HepG2 (cell line): ENCODE measurements around the gene PKM. TPM values are rescaled to one million over a fixed set of nuclear protein-coding genes. Genes with fewer than 3 reads are reported as not detected.
A peak's percentile ranks its signal among the peaks of the same experiment; 100 is the strongest.

Experiments used
- DNMT1 ChIP-seq: sonication (generic); formaldehyde crosslinking; IDR thresholded peaks from 2 replicates; pipeline ENCODE4 v1.5.1; 2020; ENCODE audit warnings: mild to moderate bottlenecking, missing genetic modification reagents
- EEA1 ChIP-seq: sonication (generic); formaldehyde crosslinking; IDR thresholded peaks from 2 replicates; pipeline ENCODE4 v1.5.1; 2020; ENCODE audit warnings: mild to moderate bottlenecking, missing genetic modification reagents, borderline replicate concordance
- GABPB1 ChIP-seq: IDR thresholded peaks from 2 replicates; pipeline ENCODE4 v1.6.1; 2016; ENCODE audit warnings: mild to moderate bottlenecking, missing genetic modification reagents, moderate library complexity, missing compliant biosample characterization
- GPBP1L1 ChIP-seq: sonication (generic); formaldehyde crosslinking; IDR thresholded peaks from 2 replicates; pipeline ENCODE4 v1.5.0; 2020; ENCODE audit warnings: mild to moderate bottlenecking, missing genetic modification reagents
- GTF2F1 ChIP-seq: fragments of 150-350 bp; IDR thresholded peaks from 2 replicates; pipeline ENCODE4 v1.6.1; 2014; ENCODE audit warnings: low read length
- KLF11 ChIP-seq: IDR thresholded peaks from 2 replicates; pipeline ENCODE4 v1.6.1; 2016; ENCODE audit warnings: missing compliant biosample characterization
- MLLT10 ChIP-seq: sonication (generic); formaldehyde crosslinking; IDR thresholded peaks from 2 replicates; pipeline ENCODE4 v1.4.0; 2020; ENCODE audit warnings: missing genetic modification reagents
- NFIC ChIP-seq: IDR thresholded peaks from 2 replicates; pipeline ENCODE4 v1.6.1; 2012; ENCODE audit warnings: mild to moderate bottlenecking, low read length, inconsistent platforms
- REPIN1 ChIP-seq: sonication (generic); formaldehyde crosslinking; IDR thresholded peaks from 2 replicates; pipeline ENCODE4 v1.8.0; 2022; ENCODE audit warnings: missing genetic modification reagents, low read depth, mild to moderate bottlenecking, borderline replicate concordance
- RFXAP ChIP-seq: sonication (generic); formaldehyde crosslinking; IDR thresholded peaks from 2 replicates; pipeline ENCODE4 v1.4.0; 2020; ENCODE audit warnings: missing genetic modification reagents, borderline replicate concordance
- SATB2 ChIP-seq: sonication (generic); formaldehyde crosslinking; IDR thresholded peaks from 2 replicates; pipeline ENCODE4 v1.5.0; 2020; ENCODE audit warnings: missing genetic modification reagents
- TMF1 ChIP-seq: sonication (generic); formaldehyde crosslinking; IDR thresholded peaks from 2 replicates; pipeline ENCODE4 v1.8.1; 2022; ENCODE audit warnings: low read depth, missing genetic modification reagents
- ZBTB4 ChIP-seq: sonication (generic); formaldehyde crosslinking; IDR thresholded peaks from 2 replicates; pipeline ENCODE4 v1.4.0; 2020; ENCODE audit warnings: missing genetic modification reagents, mild to moderate bottlenecking, borderline replicate concordance
- ZEB1 ChIP-seq: IDR thresholded peaks from 2 replicates; pipeline ENCODE4 v1.6.1; 2012; ENCODE audit warnings: mild to moderate bottlenecking, low read depth, inconsistent platforms; ENCODE audit not compliant: insufficient replicate concordance
- ZFP1 ChIP-seq: IDR thresholded peaks from 2 replicates; pipeline ENCODE4 v1.6.1; 2016
- ZNF101 ChIP-seq: sonication (generic); formaldehyde crosslinking; IDR thresholded peaks from 2 replicates; pipeline ENCODE4 v1.4.0; 2020; ENCODE audit warnings: mild to moderate bottlenecking, low read depth, missing genetic modification reagents, borderline replicate concordance
- ZNF550 ChIP-seq: sonication (generic); formaldehyde crosslinking; IDR thresholded peaks from 2 replicates; pipeline ENCODE4 v1.4.0; 2020; ENCODE audit warnings: mild to moderate bottlenecking, missing genetic modification reagents, borderline replicate concordance
- ZSCAN31 ChIP-seq: sonication (generic); formaldehyde crosslinking; IDR thresholded peaks from 2 replicates; pipeline ENCODE4 v1.5.0; 2020; ENCODE audit warnings: low read depth, mild to moderate bottlenecking, missing genetic modification reagents
- polyA plus RNA-seq, 8 experiments: library from polyadenylated mRNA; depleted of rRNA in 3 of 8; stranded (reverse) in 7 of 8; unstranded in 1 of 8; fragments of >200 nt; fragmentation: Illumina TruSeq in 4 of 8; extraction: Trizol in 4 of 8; gene quantifications; 2 replicates each; pipeline versions ENCODE4 v1.2.1 to v1.2.3, GENCODE V29; 2011 to 2016; ENCODE audit warnings: low read depth in 4 of 8, missing spikeins in 1 of 8, mixed read lengths in 1 of 8; ENCODE audit not compliant: insufficient read depth in 1 of 8
- total RNA-seq, 5 experiments: library from RNA; depleted of rRNA; stranded (reverse); fragments of >200 nt; fragmentation: Illumina TruSeq; extraction: Trizol; gene quantifications; 2 replicates each; pipeline ENCODE4 v1.2.3, GENCODE V29; 2016; ENCODE audit warnings: low read depth in 1 of 5
- TF ChIP-seq, protein P1 (sequence below): IDR thresholded peaks from 2 replicates; pipeline ENCODE4 v1.6.1; 2016; ENCODE audit warnings: missing biosample characterization, missing genetic modification reagents, low read depth
- TF ChIP-seq, protein P2 (sequence below): sonication (generic); formaldehyde crosslinking; IDR thresholded peaks from 2 replicates; pipeline ENCODE4 v1.5.0; 2020; ENCODE audit warnings: mild to moderate bottlenecking, missing genetic modification reagents

Gene PKM
- total and polyA plus RNA-seq, 2 of the 13 experiments (the other 11 are each of a cell fraction or from before 2014, with no cell fraction given) = 488 to 780 TPM

DNA sequence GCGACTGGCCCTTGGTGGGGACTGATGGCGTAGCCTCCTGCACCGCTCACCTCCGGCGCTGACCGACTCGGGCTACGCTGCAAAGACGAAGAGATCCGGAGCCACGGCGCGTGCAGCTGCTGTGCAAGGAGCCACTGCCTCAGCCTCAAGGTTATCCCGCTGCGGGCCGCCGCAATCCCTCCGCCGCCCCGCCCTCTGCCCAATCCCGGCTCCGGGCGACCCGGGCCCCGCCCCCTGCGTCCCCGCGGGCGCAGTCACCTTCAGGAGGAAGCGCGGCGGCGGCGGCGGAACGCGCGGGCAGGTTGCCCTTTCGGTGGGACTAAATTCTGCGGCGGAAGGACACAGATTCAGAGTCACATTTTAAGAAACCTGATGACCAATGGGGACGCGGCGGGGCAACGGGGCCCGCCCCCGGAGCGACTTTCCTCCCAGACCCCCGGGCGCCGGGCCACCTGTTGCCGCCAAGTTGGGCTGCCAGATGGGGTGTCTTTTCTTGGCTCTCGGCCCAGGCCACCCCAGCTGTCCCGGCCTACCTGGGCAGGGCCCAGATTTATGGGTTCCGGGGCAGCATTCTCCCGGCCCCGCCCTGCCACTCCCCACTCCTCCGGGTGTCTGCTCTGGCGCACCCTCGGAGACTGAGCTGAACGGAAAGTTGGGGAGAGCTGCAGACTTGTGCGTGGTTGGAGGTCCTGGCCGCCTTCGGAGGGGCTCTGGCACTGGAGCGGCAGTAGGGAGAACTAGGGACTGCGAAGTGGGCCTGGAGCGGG is at the start of gene PKM (continued):
- TF ChIP-seq ZBTB4 (CRISPR knock-in tag) (no peak), NFIC (no peak), ZNF101 (CRISPR knock-in tag) (peak; percentile 57; the same call in 1 of the 2 replicates), REPIN1 (CRISPR knock-in tag) (peak; percentile 82), ZEB1 (peak; percentile 83), ZFP1 (CRISPR knock-in tag) (no peak; the same call in 1 of the 2 replicates), GABPB1 (CRISPR knock-in tag) (peak; percentile 87), EEA1 (CRISPR knock-in tag) (peak; percentile 78; the same call in 1 of the 2 replicates), KLF11 (CRISPR knock-in tag) (peak; percentile 64; the same call in 1 of the 2 replicates), GPBP1L1 (CRISPR knock-in tag) (no peak), TMF1 (no peak), ZNF550 (CRISPR knock-in tag) (no peak), RFXAP (0 out of 2 replicates have a peak, but pooled peaks have one; percentile 94), MLLT10 (CRISPR knock-in tag) (no peak), SATB2 (no peak), GTF2F1 (no peak), DNMT1 (CRISPR knock-in tag) (peak; percentile 31; the same call in 1 of the 2 replicates), ZSCAN31 (CRISPR knock-in tag) (peak; percentile 78; the same call in 1 of the 2 replicates)
- TF ChIP-seq, protein P1, sequence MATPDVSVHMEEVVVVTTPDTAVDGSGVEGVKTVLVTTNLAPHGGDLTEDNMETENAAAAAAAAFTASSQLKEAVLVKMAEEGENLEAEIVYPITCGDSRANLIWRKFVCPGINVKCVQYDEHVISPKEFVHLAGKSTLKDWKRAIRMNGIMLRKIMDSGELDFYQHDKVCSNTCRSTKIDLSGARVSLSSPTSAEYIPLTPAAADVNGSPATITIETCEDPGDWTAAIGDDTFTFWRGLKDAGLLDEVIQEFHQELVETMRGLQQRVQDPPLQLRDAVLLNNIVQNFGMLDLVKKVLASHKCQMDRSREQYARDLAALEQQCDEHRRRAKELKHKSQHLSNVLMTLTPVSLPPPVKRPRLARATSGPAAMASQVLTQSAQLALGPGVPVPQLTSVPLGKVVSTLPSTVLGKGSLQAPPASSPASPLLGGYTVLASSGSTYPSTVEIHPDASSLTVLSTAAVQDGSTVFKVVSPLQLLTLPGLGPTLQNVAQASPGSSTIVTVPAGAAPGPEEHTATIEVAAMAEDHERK (CRISPR knock-in tag) = peak; percentile 78
- TF ChIP-seq, protein P2, sequence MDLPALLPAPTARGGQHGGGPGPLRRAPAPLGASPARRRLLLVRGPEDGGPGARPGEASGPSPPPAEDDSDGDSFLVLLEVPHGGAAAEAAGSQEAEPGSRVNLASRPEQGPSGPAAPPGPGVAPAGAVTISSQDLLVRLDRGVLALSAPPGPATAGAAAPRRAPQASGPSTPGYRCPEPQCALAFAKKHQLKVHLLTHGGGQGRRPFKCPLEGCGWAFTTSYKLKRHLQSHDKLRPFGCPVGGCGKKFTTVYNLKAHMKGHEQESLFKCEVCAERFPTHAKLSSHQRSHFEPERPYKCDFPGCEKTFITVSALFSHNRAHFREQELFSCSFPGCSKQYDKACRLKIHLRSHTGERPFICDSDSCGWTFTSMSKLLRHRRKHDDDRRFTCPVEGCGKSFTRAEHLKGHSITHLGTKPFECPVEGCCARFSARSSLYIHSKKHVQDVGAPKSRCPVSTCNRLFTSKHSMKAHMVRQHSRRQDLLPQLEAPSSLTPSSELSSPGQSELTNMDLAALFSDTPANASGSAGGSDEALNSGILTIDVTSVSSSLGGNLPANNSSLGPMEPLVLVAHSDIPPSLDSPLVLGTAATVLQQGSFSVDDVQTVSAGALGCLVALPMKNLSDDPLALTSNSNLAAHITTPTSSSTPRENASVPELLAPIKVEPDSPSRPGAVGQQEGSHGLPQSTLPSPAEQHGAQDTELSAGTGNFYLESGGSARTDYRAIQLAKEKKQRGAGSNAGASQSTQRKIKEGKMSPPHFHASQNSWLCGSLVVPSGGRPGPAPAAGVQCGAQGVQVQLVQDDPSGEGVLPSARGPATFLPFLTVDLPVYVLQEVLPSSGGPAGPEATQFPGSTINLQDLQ = peak; percentile 76; the same call in 1 of the 2 replicates
